ENCODE data around the gene APBA2.

DNA sequence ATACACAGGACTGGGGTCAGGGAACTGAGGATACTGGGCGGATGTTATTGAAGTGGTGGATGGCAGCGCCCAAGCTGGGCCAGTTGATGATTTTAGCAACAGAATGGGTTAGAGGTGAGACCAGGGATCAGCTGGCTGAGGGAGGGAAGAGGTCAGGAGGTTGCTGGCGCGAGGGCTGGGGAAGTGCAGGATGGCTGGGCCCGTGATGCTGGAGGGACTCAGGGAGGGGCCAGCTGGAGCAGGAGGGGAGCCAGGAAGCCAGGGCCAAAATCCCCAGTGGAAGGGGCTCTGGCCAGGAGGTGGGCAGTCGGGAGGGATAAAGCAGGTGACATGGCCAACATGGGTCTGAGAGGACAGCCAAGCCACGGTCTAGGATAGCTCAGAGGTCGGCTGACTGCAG lies 205.9 kb downstream of the APBA2 start:
- TF ChIP-seq, protein P1, sequence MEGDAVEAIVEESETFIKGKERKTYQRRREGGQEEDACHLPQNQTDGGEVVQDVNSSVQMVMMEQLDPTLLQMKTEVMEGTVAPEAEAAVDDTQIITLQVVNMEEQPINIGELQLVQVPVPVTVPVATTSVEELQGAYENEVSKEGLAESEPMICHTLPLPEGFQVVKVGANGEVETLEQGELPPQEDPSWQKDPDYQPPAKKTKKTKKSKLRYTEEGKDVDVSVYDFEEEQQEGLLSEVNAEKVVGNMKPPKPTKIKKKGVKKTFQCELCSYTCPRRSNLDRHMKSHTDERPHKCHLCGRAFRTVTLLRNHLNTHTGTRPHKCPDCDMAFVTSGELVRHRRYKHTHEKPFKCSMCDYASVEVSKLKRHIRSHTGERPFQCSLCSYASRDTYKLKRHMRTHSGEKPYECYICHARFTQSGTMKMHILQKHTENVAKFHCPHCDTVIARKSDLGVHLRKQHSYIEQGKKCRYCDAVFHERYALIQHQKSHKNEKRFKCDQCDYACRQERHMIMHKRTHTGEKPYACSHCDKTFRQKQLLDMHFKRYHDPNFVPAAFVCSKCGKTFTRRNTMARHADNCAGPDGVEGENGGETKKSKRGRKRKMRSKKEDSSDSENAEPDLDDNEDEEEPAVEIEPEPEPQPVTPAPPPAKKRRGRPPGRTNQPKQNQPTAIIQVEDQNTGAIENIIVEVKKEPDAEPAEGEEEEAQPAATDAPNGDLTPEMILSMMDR (IDR thresholded peaks at IDR 0.05; ENCODE audit: low read length) = no peak
- no peak for TF ChIP-seq EZH2 (optimal IDR thresholded peaks at IDR 0.05; ENCODE audit: low read depth, low read length)
- TF ChIP-seq EZH2phosphoT487 (IDR thresholded peaks at IDR 0.05; ENCODE audit: low read length) = no peak

Measured in MM.1S (cell line).